HepG2 (cell line): ENCODE measurements around the gene NSMCE1. TPM values are rescaled to one million over a fixed set of nuclear protein-coding genes. Genes with fewer than 3 reads are reported as not detected.

Experiments used
- FIP1L1 ChIP-seq: fragments of 200-400 bp; formaldehyde crosslinking; IDR thresholded peaks from 2 replicates; pipeline ENCODE4 v1.6.1; 2018; ENCODE audit warnings: low read depth, mild to moderate bottlenecking, low read length, moderate library complexity, borderline replicate concordance; ENCODE audit not compliant: insufficient read depth
- FOXP1 ChIP-seq, 2 experiments: fragments of 450-650 bp in 1 of 2; IDR thresholded peaks; 2 replicates each; pipeline ENCODE4 v1.6.1; 2017 to 2018; ENCODE audit warnings: antibody characterized with exemption in 1 of 2
- GFI1 ChIP-seq: sonication (generic); formaldehyde crosslinking; IDR thresholded peaks from 2 replicates; pipeline ENCODE4 v1.5.0; 2020; ENCODE audit warnings: missing genetic modification reagents, mild to moderate bottlenecking, borderline replicate concordance
- NFE2L2 ChIP-seq: fragments of 150-350 bp; IDR thresholded peaks from 2 replicates; pipeline ENCODE4 v1.6.1; 2014; ENCODE audit warnings: low read length
- SCMH1 ChIP-seq: sonication (generic); formaldehyde crosslinking; IDR thresholded peaks from 2 replicates; pipeline ENCODE4 v1.9.0; 2021; ENCODE audit warnings: missing genetic modification reagents, mild to moderate bottlenecking, borderline replicate concordance
- SIN3B ChIP-seq: fragments of 150-350 bp; IDR thresholded peaks from 2 replicates; pipeline ENCODE4 v1.6.1; 2014; ENCODE audit warnings: low read length
- SP4 ChIP-seq: sonication (generic); formaldehyde crosslinking; IDR thresholded peaks from 2 replicates; pipeline ENCODE4 v1.8.1; 2023; ENCODE audit warnings: mild to moderate bottlenecking, missing genetic modification reagents
- TCF12 ChIP-seq, 2 experiments: fragments of 450-650 bp in 1 of 2; sonication (generic) in 1 of 2; formaldehyde crosslinking in 1 of 2; IDR thresholded peaks; 2 replicates each; pipeline versions ENCODE4 v1.6.1 to v1.8.0; 2017 to 2022; ENCODE audit warnings: antibody characterized with exemption in 1 of 2, mild to moderate bottlenecking in 1 of 2, missing genetic modification reagents in 1 of 2, moderate library complexity in 1 of 2
- ZFP36L1 ChIP-seq: sonication (generic); formaldehyde crosslinking; IDR thresholded peaks from 2 replicates; pipeline ENCODE4 v1.8.0; 2022; ENCODE audit warnings: mild to moderate bottlenecking, missing genetic modification reagents, moderate library complexity
- ZNF441 ChIP-seq: sonication (generic); formaldehyde crosslinking; IDR thresholded peaks from 2 replicates; pipeline ENCODE4 v1.7.0; 2021; ENCODE audit warnings: missing genetic modification reagents, borderline replicate concordance
- ZNF550 ChIP-seq: sonication (generic); formaldehyde crosslinking; IDR thresholded peaks from 2 replicates; pipeline ENCODE4 v1.4.0; 2020; ENCODE audit warnings: mild to moderate bottlenecking, missing genetic modification reagents, borderline replicate concordance
- ZNF615 ChIP-seq: sonication (generic); formaldehyde crosslinking; IDR thresholded peaks from 2 replicates; pipeline ENCODE4 v1.5.0; 2020; ENCODE audit warnings: mild to moderate bottlenecking, missing genetic modification reagents, borderline replicate concordance
- ZNF773 ChIP-seq: sonication (generic); formaldehyde crosslinking; IDR thresholded peaks from 2 replicates; pipeline ENCODE4 v1.4.0; 2020; ENCODE audit warnings: missing genetic modification reagents, borderline replicate concordance
- ZNF841 ChIP-seq: sonication (generic); formaldehyde crosslinking; IDR thresholded peaks from 2 replicates; pipeline ENCODE4 v1.8.1; 2023; ENCODE audit warnings: missing genetic modification reagents, borderline replicate concordance
- polyA plus RNA-seq, 8 experiments: library from polyadenylated mRNA; depleted of rRNA in 3 of 8; stranded (reverse) in 7 of 8; unstranded in 1 of 8; fragments of >200 nt; fragmentation: Illumina TruSeq in 4 of 8; extraction: Trizol in 4 of 8; gene quantifications; 2 replicates each; pipeline versions ENCODE4 v1.2.1 to v1.2.3, GENCODE V29; 2011 to 2016; ENCODE audit warnings: low read depth in 4 of 8, missing spikeins in 1 of 8, mixed read lengths in 1 of 8; ENCODE audit not compliant: insufficient read depth in 1 of 8
- total RNA-seq, 5 experiments: library from RNA; depleted of rRNA; stranded (reverse); fragments of >200 nt; fragmentation: Illumina TruSeq; extraction: Trizol; gene quantifications; 2 replicates each; pipeline ENCODE4 v1.2.3, GENCODE V29; 2016; ENCODE audit warnings: low read depth in 1 of 5
- TF ChIP-seq, protein P1 (sequence below): sonication (generic); formaldehyde crosslinking; IDR thresholded peaks from 2 replicates; pipeline ENCODE4 v1.8.1; 2023; ENCODE audit warnings: mild to moderate bottlenecking, missing genetic modification reagents
- TF ChIP-seq, protein P2 (sequence below): IDR thresholded peaks from 2 replicates; pipeline ENCODE4 v1.6.1; 2016; ENCODE audit warnings: mild to moderate bottlenecking, missing biosample characterization, missing genetic modification reagents
- TF ChIP-seq, protein P3 (sequence below): sonication (generic); formaldehyde crosslinking; IDR thresholded peaks from 2 replicates; pipeline ENCODE4 v1.4.0; 2020; ENCODE audit warnings: mild to moderate bottlenecking, missing genetic modification reagents
- TF ChIP-seq, protein P4 (sequence below): fragments of 450-650 bp; IDR thresholded peaks from 2 replicates; pipeline ENCODE4 v1.6.1; 2016
- TF ChIP-seq, protein P5 (sequence below): sonication (generic); formaldehyde crosslinking; conservative IDR thresholded peaks from 2 replicates; pipeline ENCODE4 v1.5.0; 2020; ENCODE audit warnings: missing genetic modification reagents
- TF ChIP-seq, protein P6 (sequence below): sonication (generic); formaldehyde crosslinking; conservative IDR thresholded peaks from 2 replicates; pipeline ENCODE4 v1.8.0; 2022; ENCODE audit warnings: low read depth, missing genetic modification reagents

NSMCE1 gene
- total and polyA plus RNA-seq, 2 of the 13 experiments (the other 11 are each of a cell fraction or from before 2014, with no cell fraction given), result 42.7 to 52.9 TPM

DNA sequence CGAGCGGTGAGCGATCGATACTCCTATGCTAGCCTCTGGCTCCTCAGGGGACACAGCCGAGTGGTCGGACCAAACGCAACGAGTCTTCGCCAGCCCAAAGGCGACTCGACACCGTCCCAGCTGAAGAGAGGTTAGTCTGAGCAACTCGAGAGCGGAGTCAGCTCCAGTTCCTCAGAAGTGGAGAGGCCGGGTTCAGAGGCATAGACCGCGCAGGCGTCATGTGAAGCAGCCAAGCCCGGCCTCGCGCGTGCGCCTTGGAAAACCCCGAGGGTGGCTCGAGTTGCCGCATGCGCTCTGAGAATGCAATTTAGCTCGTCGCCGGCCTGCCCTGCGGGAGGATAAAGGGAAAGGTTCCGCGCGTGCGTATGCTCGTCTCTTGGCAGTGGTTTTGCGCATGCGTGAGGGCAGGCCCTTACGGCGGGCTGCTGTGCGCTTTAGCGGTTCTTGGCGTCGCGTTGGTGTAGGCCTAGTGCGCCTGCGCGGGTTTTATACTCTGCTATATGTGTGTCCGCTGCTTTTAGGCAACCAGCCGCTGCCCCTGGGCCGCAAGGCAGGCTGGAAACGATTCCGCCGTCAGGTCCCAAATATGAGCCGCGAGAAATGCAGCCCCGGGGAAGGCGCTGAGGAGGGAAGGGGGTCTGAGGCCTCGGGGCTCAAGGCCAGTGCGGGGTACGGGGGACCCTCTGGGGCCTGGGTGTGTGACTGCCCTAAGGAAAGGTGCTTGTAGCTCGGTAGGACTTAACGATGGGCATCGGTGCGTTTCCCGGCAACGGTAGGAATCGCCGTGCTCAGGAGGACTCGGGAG is 64.9 kb downstream of the NSMCE1 start, which contains the start of gene KDM8 (continued):
- TF ChIP-seq, protein P1, sequence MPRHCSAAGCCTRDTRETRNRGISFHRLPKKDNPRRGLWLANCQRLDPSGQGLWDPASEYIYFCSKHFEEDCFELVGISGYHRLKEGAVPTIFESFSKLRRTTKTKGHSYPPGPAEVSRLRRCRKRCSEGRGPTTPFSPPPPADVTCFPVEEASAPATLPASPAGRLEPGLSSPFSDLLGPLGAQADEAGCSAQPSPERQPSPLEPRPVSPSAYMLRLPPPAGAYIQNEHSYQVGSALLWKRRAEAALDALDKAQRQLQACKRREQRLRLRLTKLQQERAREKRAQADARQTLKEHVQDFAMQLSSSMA, result no peak
- TF ChIP-seq GFI1, result no peak; the same call in 1 of the 2 replicates
- no peak for TF ChIP-seq NFE2L2
- TF ChIP-seq ZFP36L1 (CRISPR knock-in tag), result peak; percentile 95; the same call in 1 of the 2 replicates
- no peak for TF ChIP-seq ZNF841
- TF ChIP-seq, protein P2, sequence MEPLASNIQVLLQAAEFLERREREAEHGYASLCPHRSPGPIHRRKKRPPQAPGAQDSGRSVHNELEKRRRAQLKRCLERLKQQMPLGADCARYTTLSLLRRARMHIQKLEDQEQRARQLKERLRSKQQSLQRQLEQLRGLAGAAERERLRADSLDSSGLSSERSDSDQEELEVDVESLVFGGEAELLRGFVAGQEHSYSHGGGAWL (CRISPR knock-in tag), result peak; percentile 66
- peak; percentile 81 for TF ChIP-seq ZNF441 (CRISPR knock-in tag)
- TF ChIP-seq FOXP1 (IDR thresholded peaks at IDR 0.05), result no peak
- no peak for TF ChIP-seq FOXP1 (CRISPR knock-in tag; IDR thresholded peaks at IDR 0.05)
- no peak for TF ChIP-seq ZNF550 (CRISPR knock-in tag)
- TF ChIP-seq, protein P3, sequence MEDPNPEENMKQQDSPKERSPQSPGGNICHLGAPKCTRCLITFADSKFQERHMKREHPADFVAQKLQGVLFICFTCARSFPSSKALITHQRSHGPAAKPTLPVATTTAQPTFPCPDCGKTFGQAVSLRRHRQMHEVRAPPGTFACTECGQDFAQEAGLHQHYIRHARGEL (CRISPR knock-in tag), result no peak; the same call in 1 of the 2 replicates
- no peak for TF ChIP-seq TCF12 (IDR thresholded peaks at IDR 0.05)
- peak; percentile 79; the same call in 1 of the 2 replicates for TF ChIP-seq TCF12 (CRISPR knock-in tag; IDR thresholded peaks at IDR 0.05)
- peak; percentile 14 for TF ChIP-seq SIN3B
- no peak for TF ChIP-seq ZNF615 (CRISPR knock-in tag)
- peak; percentile 82; the same call in 1 of the 2 replicates for TF ChIP-seq ZNF773
- no peak for TF ChIP-seq SCMH1
- peak; percentile 87; the same call in 1 of the 2 replicates for TF ChIP-seq SP4 (CRISPR knock-in tag)
- TF ChIP-seq, protein P4, sequence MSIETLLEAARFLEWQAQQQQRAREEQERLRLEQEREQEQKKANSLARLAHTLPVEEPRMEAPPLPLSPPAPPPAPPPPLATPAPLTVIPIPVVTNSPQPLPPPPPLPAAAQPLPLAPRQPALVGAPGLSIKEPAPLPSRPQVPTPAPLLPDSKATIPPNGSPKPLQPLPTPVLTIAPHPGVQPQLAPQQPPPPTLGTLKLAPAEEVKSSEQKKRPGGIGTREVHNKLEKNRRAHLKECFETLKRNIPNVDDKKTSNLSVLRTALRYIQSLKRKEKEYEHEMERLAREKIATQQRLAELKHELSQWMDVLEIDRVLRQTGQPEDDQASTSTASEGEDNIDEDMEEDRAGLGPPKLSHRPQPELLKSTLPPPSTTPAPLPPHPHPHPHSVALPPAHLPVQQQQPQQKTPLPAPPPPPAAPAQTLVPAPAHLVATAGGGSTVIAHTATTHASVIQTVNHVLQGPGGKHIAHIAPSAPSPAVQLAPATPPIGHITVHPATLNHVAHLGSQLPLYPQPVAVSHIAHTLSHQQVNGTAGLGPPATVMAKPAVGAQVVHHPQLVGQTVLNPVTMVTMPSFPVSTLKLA, result no peak; the same call in 1 of the 2 replicates
- TF ChIP-seq, protein P5, sequence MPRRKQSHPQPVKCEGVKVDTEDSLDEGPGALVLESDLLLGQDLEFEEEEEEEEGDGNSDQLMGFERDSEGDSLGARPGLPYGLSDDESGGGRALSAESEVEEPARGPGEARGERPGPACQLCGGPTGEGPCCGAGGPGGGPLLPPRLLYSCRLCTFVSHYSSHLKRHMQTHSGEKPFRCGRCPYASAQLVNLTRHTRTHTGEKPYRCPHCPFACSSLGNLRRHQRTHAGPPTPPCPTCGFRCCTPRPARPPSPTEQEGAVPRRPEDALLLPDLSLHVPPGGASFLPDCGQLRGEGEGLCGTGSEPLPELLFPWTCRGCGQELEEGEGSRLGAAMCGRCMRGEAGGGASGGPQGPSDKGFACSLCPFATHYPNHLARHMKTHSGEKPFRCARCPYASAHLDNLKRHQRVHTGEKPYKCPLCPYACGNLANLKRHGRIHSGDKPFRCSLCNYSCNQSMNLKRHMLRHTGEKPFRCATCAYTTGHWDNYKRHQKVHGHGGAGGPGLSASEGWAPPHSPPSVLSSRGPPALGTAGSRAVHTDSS, result no peak
- TF ChIP-seq, protein P6, sequence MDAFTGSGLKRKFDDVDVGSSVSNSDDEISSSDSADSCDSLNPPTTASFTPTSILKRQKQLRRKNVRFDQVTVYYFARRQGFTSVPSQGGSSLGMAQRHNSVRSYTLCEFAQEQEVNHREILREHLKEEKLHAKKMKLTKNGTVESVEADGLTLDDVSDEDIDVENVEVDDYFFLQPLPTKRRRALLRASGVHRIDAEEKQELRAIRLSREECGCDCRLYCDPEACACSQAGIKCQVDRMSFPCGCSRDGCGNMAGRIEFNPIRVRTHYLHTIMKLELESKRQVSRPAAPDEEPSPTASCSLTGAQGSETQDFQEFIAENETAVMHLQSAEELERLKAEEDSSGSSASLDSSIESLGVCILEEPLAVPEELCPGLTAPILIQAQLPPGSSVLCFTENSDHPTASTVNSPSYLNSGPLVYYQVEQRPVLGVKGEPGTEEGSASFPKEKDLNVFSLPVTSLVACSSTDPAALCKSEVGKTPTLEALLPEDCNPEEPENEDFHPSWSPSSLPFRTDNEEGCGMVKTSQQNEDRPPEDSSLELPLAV (CRISPR knock-in tag), result no peak
- TF ChIP-seq FIP1L1, result no peak
